Sigmoid colon (tissue), 7 donors: ENCODE data around the gene DDX27. TPM values are rescaled to one million over a fixed set of nuclear protein-coding genes. Genes with fewer than 3 reads are reported as not detected.

Experiments
- DNase-seq: peaks from one replicate; pipeline ENCODE4 v3.0.0-alpha.2; 2019
- H3K27ac ChIP-seq, 4 donors: fragments of 200-600 bp; sonication (generic); one replicate each; pipeline ENCODE4 v1.5.1; 2016 to 2019; ENCODE audit warnings: mild to moderate bottlenecking in 1 of 4
- H3K27me3 ChIP-seq, 3 donors: fragments of 200-600 bp; sonication (generic); one replicate each; pipeline ENCODE4 v1.5.1; 2019; ENCODE audit warnings: mild to moderate bottlenecking in 1 of 3
- H3K36me3 ChIP-seq, 4 donors: fragments of 200-600 bp; sonication (generic); one replicate each; pipeline ENCODE4 v1.5.1; 2016 to 2019
- H3K4me1 ChIP-seq, 4 donors: fragments of 200-600 bp; sonication (generic); one replicate each; pipeline ENCODE4 v1.5.1; 2017 to 2019
- H3K4me3 ChIP-seq, 4 donors: fragments of 200-600 bp; sonication (generic); one replicate each; pipeline ENCODE4 v1.5.1; 2017 to 2019; ENCODE audit warnings: mild to moderate bottlenecking in 2 of 4, moderate library complexity in 1 of 4
- H3K9me3 ChIP-seq, 4 donors: fragments of 200-600 bp in 3 of 4; sonication (generic) in 3 of 4; one replicate each; pipeline versions ENCODE4 v1.5.1 to v1.6.1; 2013 to 2019
- EP300 ChIP-seq, 4 donors: sonication (generic); formaldehyde crosslinking; IDR thresholded peaks; one replicate each; pipeline ENCODE4 v1.6.1; 2017; ENCODE audit warnings: antibody characterized with exemption in 4 of 4
- POLR2A ChIP-seq, 2 donors: fragments of 450-650 bp; IDR thresholded peaks; one replicate each; pipeline ENCODE4 v1.6.1; 2016; ENCODE audit warnings: antibody characterized with exemption in 2 of 2, mild to moderate bottlenecking in 2 of 2, moderate library complexity in 2 of 2
- POLR2AphosphoS5 ChIP-seq, 4 donors: sonication (generic); formaldehyde crosslinking; IDR thresholded peaks; one replicate each; pipeline ENCODE4 v1.6.1; 2017; ENCODE audit warnings: antibody characterized with exemption in 4 of 4
- WGBS, 2 donors: extraction: QIAGEN DNeasy Blood & Tissue Kit; methylation state at CpG; one replicate each; pipeline ENCODE4 v1.1.7; 2013; 5-methylcytosine and 5-hydroxymethylcytosine counted together
- intact Hi-C: fragments of 100-400 bp; cut with DNase I; formaldehyde crosslinking; loops from one replicate; pipeline ENCODE4 v1.15.1; 2023
- polyA plus RNA-seq, 3 donors: library from polyadenylated mRNA; stranded (reverse); fragments of 200-250 nt; gene quantifications; one replicate each; pipeline ENCODE4 v1.2.3, GENCODE V29; 2013
- total RNA-seq, 4 donors: library from RNA; depleted of rRNA; stranded (reverse); fragments of >200 nt; gene quantifications; one replicate each; pipeline ENCODE4 v1.1.0, GENCODE V29; 2016
- TF ChIP-seq, protein P1 (sequence below), 4 experiments: fragments of 450-650 bp in 3 of 4; fragments of 200-600 bp in 1 of 4; IDR thresholded peaks; one replicate each; pipeline ENCODE4 v1.5.1; 2016 to 2019; ENCODE audit warnings: antibody characterized with exemption in 4 of 4, mild to moderate bottlenecking in 3 of 4, moderate library complexity in 2 of 4
- donor health status: healthy with polysubstance abuse.
- donor health status: Bipolar disorder and iron deficiency.
- donor health status: healthy.

Gene DDX27
- total and polyA plus RNA-seq, 7 donors: 16.8 to 40.4 (median 27.5) TPM

DNA sequence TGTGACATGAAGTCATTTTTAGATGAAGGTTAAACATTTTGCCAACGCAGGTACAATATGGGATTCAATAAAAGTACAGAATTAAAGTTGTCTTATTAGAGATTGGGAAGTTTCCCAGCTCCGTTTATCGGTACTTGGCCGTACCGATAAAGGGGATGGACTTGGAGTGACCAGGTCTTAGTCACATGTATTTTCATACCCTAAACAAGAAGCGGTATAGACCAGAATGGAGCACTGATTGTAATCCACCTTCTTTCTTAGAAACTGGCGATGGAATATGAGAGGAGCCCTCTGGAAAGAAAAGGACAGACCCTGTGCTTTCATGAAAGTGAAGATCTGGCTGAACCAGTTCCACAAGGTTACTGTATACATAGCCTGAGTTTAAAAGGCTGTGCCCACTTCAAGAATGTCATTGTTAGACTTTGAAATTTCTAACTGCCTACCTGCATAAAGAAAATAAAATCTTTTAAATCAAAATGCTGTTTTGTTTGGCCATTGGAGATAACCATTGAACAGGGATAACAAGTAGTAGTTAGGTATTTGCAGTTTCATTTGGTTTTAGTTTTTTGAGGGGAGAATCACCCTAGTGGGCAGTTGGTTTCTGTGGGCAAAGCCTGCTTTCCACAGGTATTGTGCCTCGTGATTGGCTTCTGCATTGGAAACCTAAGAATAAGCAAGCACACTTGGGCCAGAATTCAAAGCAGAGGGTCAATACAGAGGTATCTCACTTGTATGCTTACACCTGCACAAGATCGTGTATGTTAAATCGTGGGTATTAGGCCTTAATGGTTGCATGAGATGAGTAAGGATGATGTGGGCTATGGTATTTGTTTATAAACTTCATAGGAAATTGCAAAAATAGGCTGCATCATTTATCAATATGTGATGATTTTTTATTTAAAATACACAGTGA, 69.8 kb downstream of the DDX27 start:
- Histone ChIP-seq H3K4me1 (peaks cover 0 to 4% (median 0%) of the 10 kb centered on the region in 4 donors), H3K27ac (no peak overlapping the region), H3K27me3 (no peaks in the 10 kb centered on the region), H3K9me3 (peaks cover 14 to 25% (median 15%) of the 10 kb centered on the region in 4 donors), H3K36me3 (peaks cover 47 to 84% (median 70%) of the 10 kb centered on the region in 4 donors), H3K4me3 (no peak overlapping the region)
- 68 to 86% methylated on average over 10 of the region's 10 CpGs for WGBS, 2 donors
- TF ChIP-seq POLR2AphosphoS5 (IDR thresholded peaks at IDR 0.05) (no peak), EP300 (IDR thresholded peaks at IDR 0.05) (no peak), POLR2A (IDR thresholded peaks at IDR 0.05) (no peak)
- TF ChIP-seq, protein P1, sequence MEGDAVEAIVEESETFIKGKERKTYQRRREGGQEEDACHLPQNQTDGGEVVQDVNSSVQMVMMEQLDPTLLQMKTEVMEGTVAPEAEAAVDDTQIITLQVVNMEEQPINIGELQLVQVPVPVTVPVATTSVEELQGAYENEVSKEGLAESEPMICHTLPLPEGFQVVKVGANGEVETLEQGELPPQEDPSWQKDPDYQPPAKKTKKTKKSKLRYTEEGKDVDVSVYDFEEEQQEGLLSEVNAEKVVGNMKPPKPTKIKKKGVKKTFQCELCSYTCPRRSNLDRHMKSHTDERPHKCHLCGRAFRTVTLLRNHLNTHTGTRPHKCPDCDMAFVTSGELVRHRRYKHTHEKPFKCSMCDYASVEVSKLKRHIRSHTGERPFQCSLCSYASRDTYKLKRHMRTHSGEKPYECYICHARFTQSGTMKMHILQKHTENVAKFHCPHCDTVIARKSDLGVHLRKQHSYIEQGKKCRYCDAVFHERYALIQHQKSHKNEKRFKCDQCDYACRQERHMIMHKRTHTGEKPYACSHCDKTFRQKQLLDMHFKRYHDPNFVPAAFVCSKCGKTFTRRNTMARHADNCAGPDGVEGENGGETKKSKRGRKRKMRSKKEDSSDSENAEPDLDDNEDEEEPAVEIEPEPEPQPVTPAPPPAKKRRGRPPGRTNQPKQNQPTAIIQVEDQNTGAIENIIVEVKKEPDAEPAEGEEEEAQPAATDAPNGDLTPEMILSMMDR (IDR thresholded peaks at IDR 0.05): no peak
- DNase-seq: no peak
- intact Hi-C loops: no loop called here

DNA sequence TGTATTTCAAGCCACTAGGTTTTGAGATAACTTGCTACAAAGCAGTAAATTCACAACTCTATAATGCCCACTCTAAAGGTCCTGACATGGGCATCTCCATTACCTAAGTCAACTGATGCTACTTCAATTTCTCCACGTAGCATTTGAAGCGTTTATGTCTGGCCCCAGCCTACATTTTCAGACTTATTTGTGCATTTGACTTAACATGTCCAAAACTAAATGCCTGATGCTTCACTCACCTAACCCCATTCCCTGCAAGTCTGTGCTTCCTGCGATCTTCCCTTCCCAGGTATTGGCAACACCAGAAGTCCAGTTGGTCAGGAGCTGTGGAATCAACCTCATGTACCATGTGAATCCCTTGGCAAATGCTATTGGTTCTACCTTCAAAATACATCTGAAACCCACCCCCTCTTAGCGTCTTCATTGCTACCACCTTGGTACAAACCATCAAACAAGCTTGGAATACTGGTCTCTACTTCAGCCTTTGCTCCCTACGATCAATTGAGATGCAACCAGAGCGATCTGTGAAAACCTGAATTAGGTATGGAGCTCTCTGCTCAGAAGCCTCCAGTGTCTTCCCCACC, 71.5 kb downstream of the DDX27 start:
- H3K9me3 ChIP-seq: peaks cover 14 to 20% (median 15%) of the 10 kb centered on the region in 4 donors
- intact Hi-C loops: no loop called here
- H3K36me3 ChIP-seq: peaks cover 41 to 69% (median 54%) of the 10 kb centered on the region in 4 donors
- no peak overlapping the region for H3K27ac ChIP-seq
- no peak overlapping the region for H3K4me3 ChIP-seq
- no peak for DNase-seq
- H3K4me1 ChIP-seq: no peaks in the 10 kb centered on the region
- 92 to 93% methylated on average over 6 of the region's 6 CpGs for WGBS, 2 donors
- H3K27me3 ChIP-seq: no peaks in the 10 kb centered on the region
- no peak for TF ChIP-seq EP300 (IDR thresholded peaks at IDR 0.05)
- no peak for TF ChIP-seq POLR2AphosphoS5 (IDR thresholded peaks at IDR 0.05)
- TF ChIP-seq, protein P1 (IDR thresholded peaks at IDR 0.05): no peak
- TF ChIP-seq POLR2A (IDR thresholded peaks at IDR 0.05): no peak

DNA sequence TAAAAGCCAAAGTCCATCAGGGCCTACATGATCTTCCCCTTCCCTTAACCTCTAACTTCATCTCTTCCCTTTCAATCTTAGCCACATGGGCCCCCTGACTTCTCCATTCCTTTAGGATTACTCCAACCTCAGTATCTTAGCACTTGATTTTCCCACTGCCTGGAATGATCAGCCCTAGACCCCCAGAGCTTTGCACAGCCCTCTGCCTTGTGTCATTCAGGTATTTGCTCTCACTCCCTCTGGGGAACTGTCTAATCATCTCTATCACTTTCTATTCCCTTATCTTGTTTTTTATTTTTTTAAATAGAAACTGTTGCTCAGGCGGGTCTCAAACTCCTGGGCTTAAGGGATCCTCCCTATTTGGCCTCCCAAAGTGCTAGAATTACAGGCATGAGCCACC, 72.0 kb downstream of the DDX27 start:
- no peaks in the 10 kb centered on the region for H3K4me1 ChIP-seq
- 44 to 96% methylated on average over 1 of the region's 1 CpG for WGBS, 2 donors
- no peak for DNase-seq
- H3K4me3 ChIP-seq: no peak overlapping the region
- peaks cover 36 to 67% (median 49%) of the 10 kb centered on the region in 4 donors for H3K36me3 ChIP-seq
- TF ChIP-seq POLR2A (IDR thresholded peaks at IDR 0.05) (no peak), POLR2AphosphoS5 (IDR thresholded peaks at IDR 0.05) (no peak), EP300 (IDR thresholded peaks at IDR 0.05) (no peak)
- TF ChIP-seq, protein P1 (IDR thresholded peaks at IDR 0.05): no peak
- no peak overlapping the region for H3K27ac ChIP-seq
- peaks cover 10 to 16% (median 12%) of the 10 kb centered on the region in 4 donors for H3K9me3 ChIP-seq
- intact Hi-C loops: no loop called here
- H3K27me3 ChIP-seq: no peaks in the 10 kb centered on the region

GRCh38 chr20:49292010-49292409, 72.8 kb downstream of the DDX27 start:
- Histone ChIP-seq H3K27me3 (no peaks in the 10 kb centered on the region), H3K4me3 (no peak overlapping the region), H3K27ac (no peak overlapping the region), H3K9me3 (peaks cover 2 to 8% (median 3%) of the 10 kb centered on the region in 4 donors), H3K36me3 (peaks cover 28 to 59% (median 41%) of the 10 kb centered on the region in 4 donors), H3K4me1 (no peaks in the 10 kb centered on the region)
- TF ChIP-seq, protein P1 (IDR thresholded peaks at IDR 0.05): no peak
- TF ChIP-seq POLR2A (IDR thresholded peaks at IDR 0.05) (no peak), EP300 (IDR thresholded peaks at IDR 0.05) (no peak), POLR2AphosphoS5 (IDR thresholded peaks at IDR 0.05) (no peak)
- 57 to 68% methylated on average over 3 of the region's 3 CpGs for WGBS, 2 donors
- no peak for DNase-seq
- intact Hi-C loops: no loop called here
